Bone marrow (tissue), 2 donors: ENCODE data around the gene RDX.
"Not testable (repeated sequence)": the region's sequence is repeated elsewhere in the genome, so short reads cannot be mapped to it uniquely, and the experiment has no call there.

Experiments
- DNase-seq, 2 donors: peaks; one replicate each; lab custom pipeline; 2025; lab: John Stamatoyannopoulos, UW

RDX gene

DNA sequence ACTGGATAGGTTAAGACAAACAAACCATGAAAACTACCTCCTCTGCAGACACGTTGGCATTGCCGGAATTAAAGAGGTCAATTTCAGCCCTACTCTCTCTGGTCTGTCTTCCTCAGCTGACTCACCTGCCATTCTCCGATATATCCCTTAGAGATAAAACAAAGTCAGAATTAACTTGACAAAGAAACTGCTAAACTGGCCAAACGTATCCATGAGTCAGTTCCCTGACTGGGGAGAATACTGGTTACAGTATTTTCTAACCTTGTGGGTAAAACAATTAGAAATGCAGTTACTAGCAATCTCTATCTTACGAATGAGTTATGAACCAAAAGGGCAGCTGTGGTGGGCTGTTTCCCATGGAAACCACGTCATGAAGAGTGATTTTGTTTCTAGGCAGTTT, 96.2 kb downstream of the RDX start:
- DNase-seq: no peak

DNA sequence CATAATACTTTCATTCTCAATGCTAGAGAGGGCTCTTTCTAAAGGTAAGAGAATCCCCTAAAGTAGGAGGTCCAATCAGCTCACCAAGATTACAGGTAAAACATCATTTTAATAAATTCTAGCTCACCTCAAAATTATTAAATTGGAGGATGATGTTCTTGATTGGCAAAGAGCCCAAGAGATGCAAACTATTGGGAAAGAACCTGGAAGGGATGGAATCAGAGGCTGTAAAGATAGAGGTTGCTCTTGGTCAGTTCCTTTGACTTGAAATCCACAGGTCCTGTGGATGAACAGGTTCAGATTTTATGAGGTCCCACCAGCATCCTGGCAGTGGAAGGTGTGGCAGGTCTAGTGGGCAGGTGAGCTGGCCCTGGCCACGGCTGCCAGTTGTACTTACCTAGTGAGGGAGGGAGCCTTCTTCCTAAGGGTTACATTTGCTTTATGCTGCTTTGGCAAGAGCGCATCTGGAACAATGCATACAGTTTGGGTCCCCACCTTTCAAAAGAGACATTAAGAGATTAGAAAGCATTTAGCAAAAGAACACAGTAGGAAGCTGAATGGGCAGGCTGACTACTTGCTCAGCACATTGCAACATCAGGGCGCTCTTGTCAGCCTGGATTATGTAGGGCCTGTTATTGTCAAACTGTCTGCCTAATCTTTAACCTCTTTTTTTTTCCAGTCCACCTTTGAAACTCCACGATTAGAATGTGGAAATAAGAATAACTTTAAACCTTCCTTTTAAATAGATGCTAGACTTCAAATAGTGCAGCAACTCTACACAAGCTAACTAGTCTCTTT, 97.0 kb downstream of the RDX start:
- no peak for DNase-seq

DNA sequence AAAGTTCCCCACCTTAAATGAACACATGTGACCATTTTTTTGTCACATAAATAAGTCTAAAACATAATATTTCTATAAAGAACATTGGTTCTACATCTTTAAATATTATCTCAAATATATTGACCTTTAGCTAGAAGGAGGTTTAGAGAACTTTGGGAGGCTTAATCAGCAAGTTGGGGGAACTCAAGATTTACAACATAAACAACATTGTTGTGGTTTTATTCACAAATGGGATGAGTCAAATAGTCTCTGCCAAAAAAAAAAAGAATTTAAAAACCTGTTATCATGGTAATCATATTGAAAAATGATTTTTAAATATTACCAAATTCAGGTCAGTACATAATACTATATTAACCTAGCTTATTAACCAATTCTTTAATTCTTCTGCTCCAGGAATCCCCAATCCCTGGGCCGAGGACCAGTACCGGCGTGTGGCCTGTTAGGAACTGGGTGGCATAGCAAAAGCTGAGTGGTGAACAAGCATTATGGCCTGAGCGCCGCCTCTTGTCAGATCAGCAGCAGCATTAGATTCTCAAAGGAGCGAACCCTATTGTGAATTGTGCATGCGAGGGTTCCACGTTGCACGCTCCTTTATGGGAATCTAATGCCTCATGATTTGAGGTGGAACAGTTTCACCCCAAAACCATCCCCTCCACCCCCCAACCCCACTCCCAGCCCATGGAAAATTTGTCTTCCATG, 98.2 kb downstream of the RDX start:
- DNase-seq: no peak

DNA sequence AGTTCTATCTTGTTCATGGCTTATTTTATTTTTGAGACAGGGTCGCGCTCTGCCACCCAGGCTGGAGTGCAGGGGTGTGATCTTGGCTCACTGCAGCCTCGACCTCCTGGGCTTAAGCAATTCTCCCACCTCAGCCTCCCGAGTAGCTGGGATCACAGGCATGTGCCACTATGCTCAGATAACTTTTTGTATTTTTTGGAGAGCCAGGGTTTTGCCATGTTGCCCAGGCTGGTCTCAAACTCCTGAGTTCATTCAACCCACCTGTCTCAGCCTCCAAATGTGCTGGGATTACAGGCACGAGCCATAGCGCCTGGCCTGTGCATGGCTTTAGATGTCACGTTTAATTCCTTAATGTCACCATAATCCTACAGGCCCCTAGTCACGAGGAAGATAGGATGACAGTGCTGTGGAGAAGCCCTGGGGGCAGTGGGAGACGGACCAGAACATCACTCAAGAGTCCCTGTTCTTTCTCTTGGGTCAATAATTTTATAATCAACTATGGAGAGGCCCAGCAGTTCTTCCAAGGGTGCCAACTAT, 99.5 kb downstream of the RDX start:
- DNase-seq: no peak

- no peak for DNase-seq
Measured at GRCh38 chr11:110196241-110196754, 100.1 kb downstream of the RDX start.

DNA sequence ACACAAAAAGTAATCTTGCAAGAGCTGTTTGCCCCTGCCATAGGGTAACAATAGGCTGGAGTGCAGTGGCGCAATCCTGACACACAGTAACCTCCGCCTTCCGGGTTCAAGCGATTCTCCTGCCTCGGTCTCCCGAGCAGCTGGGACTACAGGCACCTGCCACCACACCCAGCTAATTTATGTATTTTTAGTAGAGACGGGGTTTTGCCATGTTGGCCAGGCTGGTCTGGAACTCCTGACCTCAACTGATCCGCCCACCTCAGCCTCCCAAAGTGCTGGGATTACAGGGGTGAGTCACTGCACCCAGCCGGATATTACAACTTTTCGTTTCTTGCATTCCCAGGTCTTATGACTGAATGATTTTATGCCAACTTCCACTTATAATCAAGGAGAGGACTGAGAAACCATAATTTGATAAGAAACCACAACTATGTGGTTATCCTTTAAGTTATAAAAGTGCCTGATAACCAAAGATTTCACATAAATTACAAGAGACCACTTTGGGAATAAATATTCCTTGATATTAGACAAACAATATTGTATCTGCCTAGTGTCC, 102.1 kb downstream of the RDX start:
- not testable (repeated sequence) for DNase-seq

- DNase-seq: not testable (repeated sequence)
Measured at GRCh38 chr11:110192604-110193282, 103.7 kb downstream of the RDX start.

DNA sequence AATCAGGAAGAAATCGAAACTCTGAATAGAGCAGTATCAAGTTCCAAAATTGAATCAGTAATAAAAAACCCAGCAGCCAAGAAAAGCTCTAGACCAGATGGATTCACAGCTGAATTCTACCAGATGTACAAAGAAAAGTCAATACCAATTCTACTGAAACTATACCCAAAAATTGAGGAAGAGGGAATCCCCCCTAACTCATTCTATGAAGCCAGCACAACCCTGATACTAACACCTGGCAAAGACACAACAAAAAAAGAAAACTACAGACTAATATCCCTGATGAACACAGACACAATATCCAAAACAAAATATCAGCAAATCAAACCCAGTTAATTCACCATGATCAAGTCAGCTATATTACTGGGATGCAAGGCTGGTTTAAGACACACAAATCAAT, 105.5 kb downstream of the RDX start:
- no peak for DNase-seq

- no peak for DNase-seq
Measured at GRCh38 chr11:110187731-110188130, 108.7 kb downstream of the RDX start.

DNA sequence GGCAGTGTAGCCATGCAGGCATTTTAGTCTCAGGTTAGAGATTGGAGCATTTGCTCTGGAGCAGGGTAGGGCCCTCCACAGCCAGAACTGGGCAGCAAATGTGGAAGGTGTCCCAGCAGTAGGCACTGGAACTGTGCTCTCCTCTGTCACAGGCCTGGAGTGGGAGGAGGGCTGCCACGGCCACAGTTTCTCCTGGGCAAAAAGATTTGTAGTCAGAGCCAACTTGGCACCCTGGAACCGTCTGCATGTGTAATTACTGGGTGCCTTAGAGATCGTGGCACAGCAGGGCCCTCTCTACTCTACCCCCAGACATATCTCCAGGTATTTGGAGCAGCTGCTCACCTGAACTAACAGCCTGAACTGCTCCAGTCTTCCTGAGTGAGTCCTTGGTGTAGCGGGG, 109.5 kb downstream of the RDX start:
- no peak for DNase-seq

DNA sequence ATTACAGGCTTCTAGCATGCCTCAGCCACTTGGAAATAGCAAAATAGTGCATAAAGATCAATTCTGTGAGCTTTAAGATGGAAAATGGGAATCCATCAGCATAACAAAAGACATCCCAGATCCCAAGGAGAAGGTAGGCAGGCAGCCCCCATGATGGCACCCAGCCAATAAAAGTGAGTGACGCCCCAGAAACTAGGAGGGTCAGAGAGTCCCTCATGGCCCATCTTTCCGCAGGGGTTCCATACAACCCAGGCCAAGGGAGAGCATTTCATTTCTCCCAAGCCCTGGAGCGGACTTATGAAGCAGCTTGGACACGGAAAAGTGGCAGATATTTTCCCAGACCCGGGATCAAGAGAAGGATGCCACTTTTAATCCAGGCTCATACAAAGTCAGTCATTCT, 110.0 kb downstream of the RDX start:
- DNase-seq: no peak

GRCh38 chr11:110185599-110185998, 110.8 kb downstream of the RDX start:
- no peak for DNase-seq

GRCh38 chr11:110185121-110185591, 111.3 kb downstream of the RDX start:
- DNase-seq: no peak

- DNase-seq: no peak
Measured at GRCh38 chr11:110184456-110184855, 112.0 kb downstream of the RDX start.

DNA sequence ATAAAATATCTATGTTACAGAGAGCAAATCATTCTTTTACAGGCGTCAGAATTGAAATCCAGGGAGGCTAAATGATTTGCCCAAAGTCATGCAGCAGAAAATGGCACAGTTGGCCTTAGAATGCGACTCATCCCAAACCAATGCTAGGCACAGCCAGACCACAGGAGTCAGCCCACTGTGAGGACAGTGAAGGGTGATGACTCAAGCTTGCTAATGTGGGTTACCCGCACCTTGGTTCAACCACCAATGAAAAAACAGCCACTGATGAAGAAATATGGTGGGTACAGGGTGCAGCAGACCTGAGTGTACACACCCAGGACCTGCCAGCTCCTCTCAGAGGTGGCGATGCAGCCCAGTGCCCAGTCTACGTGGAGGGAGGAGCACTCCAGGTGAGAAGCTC, 113.5 kb downstream of the RDX start:
- no peak for DNase-seq

- no peak for DNase-seq
Measured at GRCh38 chr11:110179064-110179463, 117.3 kb downstream of the RDX start.

GRCh38 chr11:110177086-110177456, 119.3 kb downstream of the RDX start:
- no peak for DNase-seq

- peak in 1 of 2 donors; percentile 31 for DNase-seq
Measured at GRCh38 chr11:110176366-110177085, 119.9 kb downstream of the RDX start.

DNA sequence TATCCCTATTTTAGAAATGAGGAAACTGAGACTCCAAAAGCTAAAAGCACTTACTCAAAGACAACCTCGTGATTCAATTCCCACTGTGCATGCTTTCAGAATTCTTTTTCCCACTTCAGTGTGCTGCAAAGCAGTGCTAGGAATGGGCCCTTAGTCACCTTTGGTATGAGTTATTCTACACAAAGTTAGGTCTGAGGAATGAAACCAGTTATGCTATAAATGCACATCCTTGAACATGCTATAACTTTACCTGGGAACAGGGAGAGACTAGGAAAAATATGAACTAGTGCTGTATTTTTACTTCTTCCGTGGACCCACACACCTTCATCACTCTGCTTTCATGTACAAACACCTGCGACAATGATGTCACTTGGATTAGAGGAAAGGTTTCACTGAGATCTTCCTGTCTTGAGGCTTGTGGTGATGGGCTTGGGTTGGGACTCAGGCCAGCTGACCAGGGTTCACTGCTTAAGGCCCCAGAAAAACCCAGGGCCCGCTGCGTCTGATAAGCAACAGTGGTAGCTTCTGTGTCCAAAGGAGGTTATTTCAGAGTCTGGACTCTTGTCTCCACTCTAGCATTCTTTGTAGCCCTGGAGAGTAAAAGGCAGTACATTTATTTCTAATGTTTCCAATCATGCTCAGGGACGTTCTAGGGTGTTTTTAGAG, 121.6 kb downstream of the RDX start:
- no peak for DNase-seq

DNA sequence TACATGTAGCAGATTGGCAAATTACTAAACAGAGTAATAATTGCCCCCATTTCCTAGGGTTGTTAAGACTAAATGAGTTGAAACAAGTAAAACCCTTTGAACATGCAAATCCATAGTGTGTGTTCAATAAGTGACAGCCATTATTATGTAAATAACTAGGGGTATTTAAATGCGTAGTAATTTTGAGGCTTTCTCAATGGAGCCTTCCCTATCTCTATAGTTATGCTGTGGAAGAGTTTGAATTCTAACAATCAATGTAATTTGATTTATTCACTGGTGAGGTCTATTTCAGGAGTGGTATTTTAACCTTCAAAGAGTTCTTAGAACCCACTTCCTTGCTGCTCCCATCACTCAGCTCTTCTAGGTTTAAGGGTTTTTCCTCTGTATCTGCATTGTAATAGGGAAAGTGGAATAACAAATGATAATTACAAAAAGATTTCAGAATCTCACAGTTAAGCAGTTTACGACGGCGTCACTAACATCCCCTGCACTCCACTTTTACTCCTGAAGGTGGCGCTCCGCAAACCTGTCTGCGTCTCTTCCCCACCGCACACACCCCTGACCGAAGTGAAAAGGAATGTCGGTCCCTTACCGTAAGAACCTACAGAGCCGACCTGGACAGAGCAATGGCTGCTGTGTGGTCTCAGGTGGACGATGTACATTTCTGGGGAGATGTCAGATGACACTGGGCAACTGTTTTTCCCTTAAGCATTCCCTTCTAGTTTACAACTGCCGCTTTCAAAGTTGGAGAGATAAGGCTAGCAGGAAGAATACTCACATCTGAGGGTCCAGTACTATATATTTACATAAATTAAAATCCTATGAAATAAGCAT, 122.4 kb downstream of the RDX start:
- DNase-seq: no peak
